Mucosa of descending colon (tissue), 3 donors: ENCODE results near the gene FGGY. TPM values are rescaled to one million over a fixed set of nuclear protein-coding genes. Genes with fewer than 3 reads are reported as not detected.

Experiments
- ATAC-seq: fragments of 200-7000 bp; cut with Tn5 transposase; one replicate; pipeline ENCODE4 v1.9.1; 2020; ENCODE audit warnings: mild to moderate bottlenecking, moderate library complexity
- DNase-seq, 3 donors: peaks; one replicate each; pipeline ENCODE4 v3.0.0-alpha.2; 2020
- H3K36me3 ChIP-seq: fragments of 200-600 bp; one replicate; pipeline ENCODE4 v1.8.0; 2021; ENCODE audit warnings: low read depth, mild to moderate bottlenecking
- H3K4me1 ChIP-seq: fragments of 200-600 bp; one replicate; pipeline ENCODE4 v1.8.0; 2021; ENCODE audit warnings: low read depth, mild to moderate bottlenecking
- H3K4me3 ChIP-seq: fragments of 200-600 bp; one replicate; pipeline ENCODE4 v1.8.0; 2021; ENCODE audit warnings: mild to moderate bottlenecking
- H3K9me3 ChIP-seq: fragments of 200-600 bp; one replicate; pipeline ENCODE4 v1.8.0; 2021; ENCODE audit warnings: mild to moderate bottlenecking
- CTCF ChIP-seq: fragments of 200-600 bp; IDR thresholded peaks from one replicate; pipeline ENCODE4 v1.8.0; 2022; ENCODE audit warnings: antibody characterized with exemption, mild to moderate bottlenecking
- intact Hi-C, 2 donors: fragments of 100-400 bp; cut with DNase I in 1 of 2; cut with micrococcal nuclease in 1 of 2; formaldehyde crosslinking; loops; one replicate each; pipeline versions ENCODE4 v1.11.0 to v1.11.1; 2022; cut with DNase I, micrococcal nuclease
- total RNA-seq, 3 donors: library from RNA; stranded (reverse); fragmentation: NEBNext Ultra II Directional in 2 of 3; extraction: Animal tissue kit (Norgen Biotek cat#: 25700) in 2 of 3; gene quantifications; one replicate each; pipeline versions ENCODE4 v1.2.1 to v1.2.4, GENCODE V29; 2021 to 2023
- donor health status: DM: no; HTN: no; CAD: no; lungs with moderate emphysema.
- donor health status: DM: no; HTN: no; CAD: no.
- donor health status: DM: no; HTN: yes; CAD: no.

FGGY gene
- total RNA-seq, 3 donors from 2014 or later = 25.2 to 38.3 (median 36.6) TPM

GRCh38 chr1:59480188-59480888, 183.4 kb downstream of the FGGY start:
- Histone ChIP-seq H3K9me3 (no peaks in the 10 kb centered on the region), H3K4me3 (no peak overlapping the region), H3K36me3 (no peaks in the 10 kb centered on the region), H3K4me1 (no peaks in the 10 kb centered on the region)
- peak; percentile 87 for ATAC-seq
- no peak for TF ChIP-seq CTCF
- intact Hi-C loops = no loop called here
- DNase-seq = peak in 1 of 3 donors; percentile 38

- Histone ChIP-seq H3K9me3 (no peaks in the 10 kb centered on the region), H3K4me3 (no peak overlapping the region), H3K4me1 (no peaks in the 10 kb centered on the region), H3K36me3 (no peaks in the 10 kb centered on the region)
- intact Hi-C loops = no loop called here
- DNase-seq (no peak), ATAC-seq (no peak)
- TF ChIP-seq CTCF = no peak
These were observed 185.1 kb downstream of the FGGY start for GRCh38 chr1:59481881-59482505.

- DNase-seq (no peak), ATAC-seq (no peak)
- intact Hi-C loops = no loop called here
- no peaks in the 10 kb centered on the region for H3K36me3 ChIP-seq
- H3K4me1 ChIP-seq = no peaks in the 10 kb centered on the region
- no peak overlapping the region for H3K4me3 ChIP-seq
- no peaks in the 10 kb centered on the region for H3K9me3 ChIP-seq
- TF ChIP-seq CTCF = no peak
These were observed 186.1 kb downstream of the FGGY start for GRCh38 chr1:59482986-59483385.

- intact Hi-C loops = no loop called here
- peak; percentile 31 for ATAC-seq
- Histone ChIP-seq H3K4me1 (no peaks in the 10 kb centered on the region), H3K4me3 (no peak overlapping the region), H3K36me3 (no peaks in the 10 kb centered on the region), H3K9me3 (no peaks in the 10 kb centered on the region)
- no peak for TF ChIP-seq CTCF
- DNase-seq = no peak
These were observed 187.2 kb downstream of the FGGY start for GRCh38 chr1:59484096-59484495.

GRCh38 chr1:59485171-59485570, 188.3 kb downstream of the FGGY start:
- H3K36me3 ChIP-seq = no peaks in the 10 kb centered on the region
- ATAC-seq (no peak), DNase-seq (no peak)
- no peak overlapping the region for H3K4me3 ChIP-seq
- no peak for TF ChIP-seq CTCF
- no peaks in the 10 kb centered on the region for H3K4me1 ChIP-seq
- H3K9me3 ChIP-seq = no peaks in the 10 kb centered on the region
- intact Hi-C loops = no loop called here
